HG03097 (cell line): ENCODE results near the gene NLRC5.
"Not testable (repeated sequence)": the region's sequence is repeated elsewhere in the genome, so short reads cannot be mapped to it uniquely, and the experiment has no call there.

Experiments
- ATAC-seq: cut with Tn5 transposase; IDR thresholded peaks from one replicate; pipeline ENCODE4 v1.9.1; 2021; ENCODE audit not compliant: unreplicated experiment, low FRiP score

NLRC5 gene

DNA sequence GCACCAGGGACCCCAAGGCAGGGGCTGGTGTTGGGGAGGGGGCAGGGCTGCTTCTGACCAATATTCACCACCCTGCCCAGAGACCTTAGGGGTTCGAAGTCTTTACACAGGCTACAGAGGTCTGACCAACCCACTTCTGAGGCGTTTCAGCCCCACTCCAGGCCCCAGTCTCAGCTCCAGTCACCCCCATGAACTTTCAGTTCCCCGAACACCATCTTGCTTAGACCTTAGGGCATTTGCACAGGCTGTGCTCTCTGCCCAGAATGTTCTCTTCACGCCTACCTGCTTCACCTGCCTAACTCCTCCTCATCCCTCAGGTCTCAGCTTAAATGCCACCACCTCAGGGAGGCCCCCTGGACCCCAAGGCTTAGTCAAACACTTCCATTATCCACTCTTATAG, 77.3 kb downstream of the NLRC5 start:
- ATAC-seq = no peak

- ATAC-seq = no peak
Observed at GRCh38 chr16:57067347-57067746, 78.0 kb downstream of the NLRC5 start.

- no peak for ATAC-seq
Observed at GRCh38 chr16:57069053-57069452, 79.7 kb downstream of the NLRC5 start.

DNA sequence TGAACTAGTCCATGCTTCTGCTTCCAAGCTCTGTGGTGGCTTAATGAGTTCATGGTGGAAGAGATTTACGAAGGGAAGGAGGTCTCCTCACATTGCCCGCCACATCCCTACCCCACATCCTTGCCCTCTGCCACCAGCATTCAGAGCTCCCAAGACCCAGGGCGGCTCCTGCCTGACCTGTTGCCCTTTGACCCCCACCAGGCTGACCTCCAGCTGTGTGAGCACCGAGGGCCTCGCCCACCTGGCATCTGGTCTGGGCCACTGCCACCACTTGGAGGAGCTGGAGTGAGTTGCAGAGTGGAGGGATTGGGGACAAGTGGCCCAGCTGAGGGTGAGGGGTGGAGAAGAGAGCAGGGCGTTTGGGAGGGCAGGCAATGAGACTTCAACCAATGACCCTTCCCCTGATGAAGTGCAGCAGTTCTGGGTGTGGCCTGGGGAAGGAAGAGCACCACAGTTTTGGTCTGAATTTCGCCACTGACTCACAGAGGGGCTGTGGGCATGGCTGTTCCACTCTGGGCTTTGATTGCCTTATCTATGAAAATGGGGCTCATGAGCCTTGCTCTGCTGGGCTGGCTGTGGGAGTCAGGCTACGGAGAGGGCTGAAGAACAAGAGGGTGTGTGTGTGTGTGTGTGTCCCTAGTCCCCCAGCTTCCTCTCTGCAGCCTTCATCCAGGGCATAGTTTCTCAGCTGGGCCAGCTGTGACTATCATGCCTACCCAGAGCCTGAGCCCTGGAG, 80.4 kb downstream of the NLRC5 start:
- no peak for ATAC-seq

DNA sequence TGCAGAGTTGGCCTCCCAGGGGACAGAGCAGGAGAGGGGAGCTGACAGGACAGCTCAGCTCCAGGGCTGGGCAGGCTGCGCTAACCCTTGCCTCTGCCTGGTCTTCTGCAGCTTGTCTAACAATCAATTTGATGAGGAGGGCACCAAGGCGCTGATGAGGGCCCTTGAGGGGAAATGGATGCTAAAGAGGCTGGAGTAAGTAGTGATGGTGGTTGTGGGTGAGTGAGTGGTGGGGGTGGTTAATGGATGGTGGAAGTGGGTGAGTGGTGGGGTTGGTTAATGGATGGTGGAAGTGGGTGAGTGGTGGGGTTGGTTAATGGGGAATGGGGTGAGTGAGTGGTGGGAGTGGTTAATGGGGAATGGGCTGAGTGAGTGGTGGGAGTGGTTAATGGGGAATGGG, 81.1 kb downstream of the NLRC5 start:
- no peak for ATAC-seq

DNA sequence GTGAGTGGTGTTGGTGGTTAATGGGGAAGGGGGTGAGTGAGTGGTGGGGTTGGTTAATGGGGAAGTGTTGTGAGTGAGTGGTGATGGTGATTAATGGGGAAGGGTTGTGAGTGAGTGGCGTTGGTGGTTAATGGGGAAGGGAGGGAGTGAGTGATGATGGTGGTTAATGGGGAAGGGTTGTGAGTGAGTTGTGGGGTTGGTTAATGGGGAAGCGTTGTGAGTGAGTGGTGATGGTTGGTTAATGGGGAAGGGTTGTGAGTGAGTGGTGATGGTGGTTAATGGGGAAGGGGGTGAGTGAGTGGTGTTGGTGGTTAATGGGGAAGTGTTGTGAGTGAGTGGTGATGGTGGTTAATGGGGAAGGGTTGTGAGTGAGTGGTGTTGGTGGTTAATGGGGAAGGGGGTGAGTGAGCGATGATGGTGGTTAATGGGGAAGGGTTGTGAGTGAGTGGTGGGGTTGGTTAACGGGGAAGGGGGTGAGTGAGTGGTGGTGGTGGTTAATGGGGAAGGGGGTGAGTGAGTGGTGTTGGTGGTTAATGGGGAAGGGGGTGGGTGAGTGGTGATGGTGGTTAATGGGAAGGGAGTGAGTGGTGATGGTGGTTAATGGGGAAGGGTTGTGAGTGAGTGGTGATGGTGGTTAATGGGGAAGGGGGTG, 81.8 kb downstream of the NLRC5 start:
- not testable (repeated sequence) for ATAC-seq

DNA sequence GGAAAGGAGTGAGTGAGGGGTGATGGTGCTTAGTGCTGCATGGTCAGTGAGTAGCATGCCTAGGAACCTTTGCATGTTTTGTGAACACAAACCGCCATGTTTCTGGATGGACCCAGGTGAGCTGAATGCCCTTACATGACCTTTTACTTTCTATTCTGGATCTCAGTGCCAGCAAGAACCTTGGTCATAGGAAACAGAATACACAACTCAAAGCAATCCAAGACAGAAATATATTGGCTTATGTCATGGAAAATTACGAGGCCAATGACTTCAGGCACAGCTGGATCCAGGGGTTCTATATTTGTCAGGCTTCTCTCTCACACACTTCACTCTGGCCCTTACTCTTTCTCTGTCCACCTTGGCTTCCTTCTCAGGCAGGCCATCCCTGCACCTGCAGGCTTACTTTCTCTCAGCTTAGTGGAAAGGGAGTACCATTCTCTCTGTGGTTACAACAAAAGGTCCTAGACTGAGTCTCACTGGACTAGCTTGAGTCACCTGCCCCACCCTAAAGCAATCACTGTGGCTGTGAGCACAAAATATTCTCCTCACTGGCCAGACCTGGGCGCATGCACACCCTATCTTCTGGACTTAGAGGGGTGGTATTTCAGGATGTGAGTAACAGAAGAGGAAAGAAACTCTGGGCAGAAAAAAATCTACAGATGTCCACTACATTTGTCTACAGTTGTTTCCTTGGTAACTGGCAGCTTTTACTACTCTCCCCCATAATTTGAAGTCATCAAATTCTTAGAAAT, 82.7 kb downstream of the NLRC5 start:
- ATAC-seq = no peak

DNA sequence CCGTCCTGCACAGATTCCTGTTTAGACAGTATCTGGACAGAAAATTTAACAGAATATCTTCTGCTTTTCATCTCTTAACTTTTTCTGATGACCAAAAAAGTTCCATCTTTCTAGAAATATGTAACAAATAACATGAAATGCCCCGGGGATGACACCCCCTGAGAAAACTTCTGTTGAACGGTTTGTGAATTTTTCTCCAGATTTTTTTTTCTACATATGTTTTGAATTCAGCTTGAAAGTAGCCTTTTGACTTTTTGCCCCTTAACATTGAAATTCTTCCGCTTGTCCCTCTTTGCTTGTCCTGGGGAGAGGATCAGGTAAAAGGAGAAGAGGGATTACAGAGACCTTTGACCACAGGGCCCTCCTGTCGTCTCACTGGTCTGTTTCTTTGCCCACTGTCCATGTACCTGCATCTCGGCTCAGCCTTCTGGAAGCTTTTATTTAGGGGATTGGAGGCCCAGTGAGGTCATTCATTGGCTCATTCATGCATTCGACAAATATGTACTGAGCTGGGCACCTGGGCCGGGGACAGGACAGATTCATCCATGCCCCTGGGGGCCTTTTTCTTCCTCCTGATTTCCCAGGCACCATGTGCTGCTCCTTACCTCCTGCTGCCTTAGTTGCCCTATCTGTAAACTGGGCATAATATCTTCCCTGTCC, 83.4 kb downstream of the NLRC5 start:
- no peak for ATAC-seq

DNA sequence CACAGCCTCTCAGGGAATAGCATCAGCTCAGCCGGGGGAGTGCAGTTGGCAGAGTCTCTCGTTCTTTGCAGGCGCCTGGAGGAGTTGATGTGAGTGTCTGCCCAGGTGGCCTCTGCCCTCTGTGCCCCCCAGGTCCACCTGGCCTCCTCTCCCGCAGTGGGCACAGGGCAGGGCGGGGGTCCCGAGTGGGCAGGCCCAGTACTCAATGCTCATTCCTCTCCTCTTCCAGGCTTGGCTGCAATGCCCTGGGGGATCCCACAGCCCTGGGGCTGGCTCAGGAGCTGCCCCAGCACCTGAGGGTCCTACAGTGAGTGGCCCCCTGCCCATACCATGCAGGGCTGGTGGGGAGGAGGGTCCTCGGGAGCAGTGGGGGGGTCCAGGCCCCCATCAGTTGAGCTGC, 88.4 kb downstream of the NLRC5 start:
- ATAC-seq = no peak

DNA sequence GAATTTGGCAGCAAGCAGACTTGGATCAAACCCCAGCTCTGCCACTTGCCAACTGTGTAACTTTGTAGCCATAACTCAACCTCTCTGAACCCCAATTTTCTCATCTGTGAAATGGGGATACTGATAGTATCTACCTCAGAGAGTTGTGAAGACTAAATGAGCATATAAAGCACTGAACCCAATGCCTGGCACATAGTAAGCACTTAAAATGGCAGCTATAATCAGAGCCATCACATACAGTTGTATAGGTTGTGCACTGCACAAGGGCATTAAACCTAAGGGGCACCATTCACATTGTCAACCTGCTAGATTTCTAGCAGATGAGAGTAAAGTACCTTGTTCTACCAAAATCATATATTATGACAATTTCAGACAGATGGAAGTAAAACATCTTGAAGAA, 92.4 kb downstream of the NLRC5 start:
- ATAC-seq = no peak

- ATAC-seq = no peak
Observed at GRCh38 chr16:57082664-57083063, 93.3 kb downstream of the NLRC5 start.

DNA sequence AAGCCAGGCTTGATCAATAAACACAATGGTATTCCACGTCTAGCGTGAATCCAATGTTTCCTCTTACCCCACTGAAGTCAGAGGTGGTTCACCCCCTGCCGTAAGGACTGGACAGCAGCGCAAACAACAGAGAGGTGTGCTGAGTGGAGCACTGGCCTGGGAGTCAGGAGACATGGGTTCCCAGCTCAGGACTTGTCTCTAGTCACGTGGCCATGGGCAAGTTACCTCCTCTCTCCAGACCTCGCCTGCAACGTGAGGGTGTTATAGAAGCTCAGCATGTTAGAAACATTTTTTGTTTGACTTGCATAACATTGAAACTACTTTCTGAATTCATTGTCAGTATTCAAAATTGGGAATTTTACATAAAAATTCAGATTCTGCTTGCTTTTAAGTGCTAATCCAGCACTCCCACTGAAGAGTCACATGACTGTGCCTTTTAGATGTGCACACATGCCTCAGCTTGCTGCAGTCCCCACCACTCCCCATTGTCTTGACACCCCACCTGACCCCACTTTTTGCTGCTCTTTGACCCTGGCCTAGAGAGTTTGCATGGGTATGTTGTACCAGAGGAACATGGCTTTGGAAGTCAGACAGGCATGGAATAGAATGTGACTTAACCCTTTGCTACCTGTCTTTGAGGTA, 94.2 kb downstream of the NLRC5 start:
- no peak for ATAC-seq

- ATAC-seq = no peak
Observed at GRCh38 chr16:57084257-57084770, 95.0 kb downstream of the NLRC5 start.

DNA sequence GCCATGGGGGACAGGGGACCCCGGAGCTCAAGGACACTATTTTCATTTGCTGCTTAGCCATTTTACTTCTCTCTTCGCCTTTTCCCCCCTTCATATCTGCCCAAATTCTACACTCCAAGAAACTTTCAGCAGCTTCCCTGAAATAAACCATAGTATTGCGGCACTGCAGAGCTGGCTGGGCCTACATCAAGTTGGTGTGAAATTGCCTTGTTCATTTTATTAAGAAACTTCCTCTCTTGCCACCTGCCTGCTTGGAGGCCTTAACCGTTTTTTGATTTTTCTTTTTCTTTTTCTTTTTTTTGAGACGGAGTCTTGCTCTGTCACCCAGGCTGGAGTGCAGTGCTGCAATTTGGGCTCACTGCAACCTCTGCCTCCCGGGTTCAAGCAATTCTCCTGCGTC, 95.6 kb downstream of the NLRC5 start:
- no peak for ATAC-seq

GRCh38 chr16:57087003-57087402, 97.6 kb downstream of the NLRC5 start:
- ATAC-seq = no peak

DNA sequence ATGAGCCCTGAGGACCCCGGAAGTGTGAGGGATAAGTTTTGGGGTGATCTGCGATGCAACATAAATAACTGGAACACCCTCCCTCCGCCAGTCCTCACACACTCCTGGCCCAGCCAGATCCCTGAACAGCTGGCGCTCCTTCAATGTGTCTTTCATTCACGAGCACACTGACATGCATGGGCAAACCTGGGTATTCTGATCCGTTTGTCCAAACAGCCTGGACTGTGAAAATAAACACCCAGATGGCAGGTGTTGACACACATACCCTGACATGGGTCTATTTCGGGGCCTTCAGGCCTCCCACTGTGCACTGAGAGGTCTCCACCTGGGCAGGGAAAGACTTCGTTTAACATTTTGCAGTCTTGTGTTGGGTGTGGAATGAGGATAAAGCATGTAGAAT, 100.0 kb downstream of the NLRC5 start:
- ATAC-seq = no peak

- no peak for ATAC-seq
Observed at GRCh38 chr16:57091200-57091974, 102.0 kb downstream of the NLRC5 start.

GRCh38 chr16:57091975-57092785, 102.8 kb downstream of the NLRC5 start, which contains the start of gene CPNE2:
Gene CPNE2, plus strand, starts transcription at chr16:57092583. Its CDS starts 18,160 bp downstream, at chr16:57110743.
- no peak for ATAC-seq
